Large intestine (tissue), 3 donors: Measurements from ENCODE around the gene ACSF2. TPM values are rescaled to one million over a fixed set of nuclear protein-coding genes. Genes with fewer than 3 reads are reported as not detected.
A peak's percentile ranks its signal among the peaks of the same experiment; 100 is the strongest.

ENCODE experiments used
- DNase-seq, 2 donors: peaks; one replicate each; pipeline versions ENCODE4 v3.0.0 to v3.0.0-alpha.2; 2013
- H3K27ac ChIP-seq: one replicate; pipeline ENCODE4 v1.5.1; 2013; ENCODE audit warnings: low read length
- H3K27me3 ChIP-seq: 2 replicates; pipeline ENCODE4 v1.6.1; 2013; ENCODE audit warnings: low read length; ENCODE audit not compliant: control insufficient read depth, insufficient read depth
- H3K36me3 ChIP-seq: 2 replicates; pipeline ENCODE4 v1.6.1; 2013; ENCODE audit warnings: low read length; ENCODE audit not compliant: control insufficient read depth, insufficient read depth
- H3K4me1 ChIP-seq: one replicate; pipeline ENCODE4 v1.6.1; 2013; ENCODE audit warnings: low read length; ENCODE audit not compliant: control insufficient read depth, insufficient read depth
- H3K4me3 ChIP-seq: one replicate; pipeline ENCODE4 v1.5.1; 2013; ENCODE audit warnings: low read length
- H3K9me3 ChIP-seq: one replicate; pipeline ENCODE4 v1.6.1; 2013; ENCODE audit warnings: mild to moderate bottlenecking, low read depth, low read length, moderate library complexity; ENCODE audit not compliant: control insufficient read depth
- WGBS: methylation state at CpG from one replicate; pipeline ENCODE4 v1.1.5; 2013; ENCODE audit warnings: low lambda C conversion rate; ENCODE audit not compliant: insufficient coverage; 5-methylcytosine and 5-hydroxymethylcytosine counted together
- polyA plus RNA-seq: library from polyadenylated mRNA; unstranded; fragments of 120-200 nt; gene quantifications from one replicate; pipeline ENCODE4 v1.2.1, GENCODE V29; 2013

The ACSF2 gene
- polyA plus RNA-seq, 1 donor = 77.8 TPM

GRCh38 chr17:50452630-50453300 is 26.7 kb downstream of the ACSF2 start:
- Histone ChIP-seq H3K27ac (no peak overlapping the region), H3K9me3 (no peaks in the 10 kb centered on the region), H3K4me3 (no peak overlapping the region), H3K36me3 (peaks cover 3% of the 10 kb centered on the region), H3K4me1 (peaks cover 25% of the 10 kb centered on the region), H3K27me3 (no peaks in the 10 kb centered on the region)
- no peak for DNase-seq
- WGBS = 53% methylated on average over 3 of the region's 10 CpGs

DNA sequence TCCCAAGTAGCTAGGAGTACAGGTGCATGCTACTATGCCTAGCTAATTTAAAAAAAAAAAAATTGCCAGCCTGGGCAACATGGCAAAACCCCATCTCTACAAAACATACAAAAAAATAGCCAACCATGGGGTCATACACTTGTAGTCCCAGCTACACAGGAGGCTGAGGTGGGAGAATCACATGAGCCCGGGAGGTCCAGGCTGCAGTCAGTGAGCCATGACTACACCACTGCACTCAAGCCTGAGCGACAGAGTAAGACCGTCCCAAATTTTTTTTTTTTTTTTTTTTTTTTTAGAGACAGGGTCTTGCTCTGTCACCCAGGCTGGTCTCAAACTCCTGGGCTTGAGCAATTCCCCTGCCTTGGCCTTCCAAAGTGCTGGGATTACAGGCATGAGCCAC is 27.9 kb downstream of the ACSF2 start:
- no CpG with 5 or more reads among the region's 3 CpGs for WGBS
- Histone ChIP-seq H3K27ac (no peak overlapping the region), H3K36me3 (peaks cover 3% of the 10 kb centered on the region), H3K4me3 (no peak overlapping the region), H3K9me3 (no peaks in the 10 kb centered on the region), H3K4me1 (peaks cover 27% of the 10 kb centered on the region), H3K27me3 (no peaks in the 10 kb centered on the region)
- no peak for DNase-seq

GRCh38 chr17:50457621-50458020 is 31.6 kb downstream of the ACSF2 start:
- Histone ChIP-seq H3K9me3 (no peaks in the 10 kb centered on the region), H3K36me3 (peaks cover 17% of the 10 kb centered on the region), H3K27ac (no peak overlapping the region), H3K4me3 (no peak overlapping the region), H3K4me1 (peaks cover 26% of the 10 kb centered on the region), H3K27me3 (no peaks in the 10 kb centered on the region)
- WGBS = no CpG with 5 or more reads among the region's 4 CpGs
- DNase-seq = no peak

DNA sequence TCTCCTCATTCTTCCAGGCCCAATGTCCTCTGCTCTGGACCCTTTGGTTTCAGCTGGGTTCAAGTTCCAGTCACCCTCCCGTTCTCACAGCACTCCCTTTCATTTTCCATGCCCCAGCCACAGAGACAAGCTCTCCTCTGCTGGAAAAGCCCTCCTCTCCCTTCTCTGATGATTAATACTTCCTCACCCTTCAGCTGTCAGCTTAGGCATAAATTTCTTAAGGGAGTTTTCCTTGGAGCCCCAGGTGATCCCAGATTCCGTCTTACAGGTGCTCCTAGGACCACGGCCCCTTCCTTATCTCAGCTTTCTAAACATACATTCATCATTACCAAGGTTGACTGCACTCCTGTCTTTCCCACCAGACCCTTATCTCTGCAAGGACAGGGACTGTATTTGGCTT is 32.3 kb downstream of the ACSF2 start:
- peaks cover 23% of the 10 kb centered on the region for H3K36me3 ChIP-seq
- no peak overlapping the region for H3K4me3 ChIP-seq
- H3K9me3 ChIP-seq = no peaks in the 10 kb centered on the region
- H3K4me1 ChIP-seq = peaks cover 21% of the 10 kb centered on the region
- no peaks in the 10 kb centered on the region for H3K27me3 ChIP-seq
- WGBS = no CpG with 5 or more reads among the region's 3 CpGs
- DNase-seq = peak in 1 of 2 donors; percentile 46
- H3K27ac ChIP-seq = peak overlapping the region; percentile 71

GRCh38 chr17:50458701-50459676 is 33.0 kb downstream of the ACSF2 start:
- H3K36me3 ChIP-seq = peaks cover 26% of the 10 kb centered on the region
- no peak overlapping the region for H3K4me3 ChIP-seq
- H3K27me3 ChIP-seq = no peaks in the 10 kb centered on the region
- DNase-seq = peak; percentile 81 to 88
- H3K27ac ChIP-seq = peak overlapping the region; percentile 71
- peaks cover 21% of the 10 kb centered on the region for H3K4me1 ChIP-seq
- WGBS = 80% methylated on average over 1 of the region's 16 CpGs
- no peaks in the 10 kb centered on the region for H3K9me3 ChIP-seq

DNA sequence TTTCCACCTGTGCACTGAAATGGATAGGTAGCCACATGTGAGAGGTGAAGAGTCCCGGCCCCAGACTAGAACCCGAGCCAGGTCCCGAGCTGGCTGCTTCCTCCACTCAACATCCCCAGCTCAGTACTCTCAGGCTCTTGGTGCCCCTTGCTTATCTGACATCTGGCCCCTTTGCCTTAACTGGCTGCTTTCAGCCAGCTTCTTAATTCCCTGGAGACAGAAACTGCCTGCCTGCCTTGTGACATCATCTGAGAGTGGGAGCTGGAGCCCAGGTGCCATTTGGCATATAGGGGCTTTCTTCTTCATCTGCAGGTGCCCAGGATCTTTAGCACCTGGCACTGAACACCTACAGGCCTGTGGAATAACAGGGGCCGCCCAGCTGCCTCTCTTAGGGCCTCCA is 33.7 kb downstream of the ACSF2 start:
- H3K27me3 ChIP-seq = no peaks in the 10 kb centered on the region
- no peak overlapping the region for H3K4me3 ChIP-seq
- peaks cover 28% of the 10 kb centered on the region for H3K36me3 ChIP-seq
- no CpG with 5 or more reads among the region's 4 CpGs for WGBS
- H3K27ac ChIP-seq = peak overlapping the region; percentile 30
- peaks cover 21% of the 10 kb centered on the region for H3K4me1 ChIP-seq
- DNase-seq = no peak
- H3K9me3 ChIP-seq = no peaks in the 10 kb centered on the region

DNA sequence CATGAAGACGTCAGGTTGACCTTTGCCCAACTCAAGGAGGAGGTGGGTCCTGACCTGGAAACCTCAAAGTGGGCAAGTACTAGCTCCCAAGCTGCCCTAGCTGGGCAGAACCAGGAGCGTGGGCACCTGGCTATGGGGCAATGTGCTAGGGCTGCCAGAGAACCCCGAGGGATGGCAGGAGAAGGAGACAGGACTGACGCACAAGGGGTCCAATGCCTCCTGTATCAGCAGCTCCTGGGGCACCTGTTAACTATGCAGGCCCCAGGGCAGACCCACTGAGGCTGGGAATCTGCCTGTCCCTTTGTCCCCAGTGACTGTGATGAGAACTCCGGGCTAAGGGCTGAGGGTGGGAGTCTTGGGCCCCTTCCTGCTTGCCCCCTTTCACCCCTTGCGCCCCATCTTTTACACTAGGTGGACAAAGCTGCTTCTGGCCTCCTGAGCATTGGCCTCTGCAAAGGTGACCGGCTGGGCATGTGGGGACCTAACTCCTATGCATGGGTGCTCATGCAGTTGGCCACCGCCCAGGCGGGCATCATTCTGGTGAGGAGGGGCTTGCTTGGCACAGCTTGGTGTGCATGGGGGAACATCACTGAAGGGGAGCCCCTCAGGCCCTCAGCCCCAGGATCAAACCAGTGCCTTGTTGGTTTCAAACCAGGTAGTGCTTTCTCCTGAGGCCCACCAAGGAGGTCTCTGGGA is 35.0 kb downstream of the ACSF2 start:
- WGBS = no CpG with 5 or more reads among the region's 9 CpGs
- Histone ChIP-seq H3K27ac (no peak overlapping the region), H3K4me3 (no peak overlapping the region), H3K36me3 (peaks cover 33% of the 10 kb centered on the region), H3K9me3 (no peaks in the 10 kb centered on the region), H3K4me1 (peaks cover 21% of the 10 kb centered on the region), H3K27me3 (no peaks in the 10 kb centered on the region)
- no peak for DNase-seq

DNA sequence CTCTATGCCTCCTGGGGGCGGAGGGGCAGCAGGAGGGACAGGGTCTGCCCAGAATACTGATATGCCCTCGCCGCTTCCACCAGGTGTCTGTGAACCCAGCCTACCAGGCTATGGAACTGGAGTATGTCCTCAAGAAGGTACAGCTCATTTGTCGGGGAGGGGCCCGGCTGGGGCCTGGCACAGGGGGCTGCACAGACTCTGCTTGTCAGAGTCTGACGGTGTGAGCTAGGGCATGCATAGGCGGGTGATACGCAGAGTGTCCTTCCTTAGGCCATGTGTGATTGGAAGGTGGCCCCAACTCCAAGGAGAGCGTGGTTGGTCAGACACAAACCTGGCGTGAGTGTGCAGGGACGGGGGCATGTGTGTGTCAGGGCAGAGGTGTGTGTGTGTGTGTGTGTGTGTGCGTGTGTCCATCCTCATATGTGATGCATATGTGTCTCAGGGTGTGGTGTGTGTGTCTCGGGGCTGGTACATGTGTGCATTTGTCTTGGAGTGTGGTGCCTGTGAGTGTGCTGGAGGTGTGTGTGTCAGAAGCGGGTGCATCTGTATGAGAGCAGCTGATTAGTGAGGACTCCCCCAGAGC is 35.6 kb downstream of the ACSF2 start:
- no peak overlapping the region for H3K27ac ChIP-seq
- peaks cover 26% of the 10 kb centered on the region for H3K4me1 ChIP-seq
- H3K9me3 ChIP-seq = no peaks in the 10 kb centered on the region
- no peaks in the 10 kb centered on the region for H3K27me3 ChIP-seq
- no CpG with 5 or more reads among the region's 14 CpGs for WGBS
- no peak for DNase-seq
- no peak overlapping the region for H3K4me3 ChIP-seq
- peaks cover 33% of the 10 kb centered on the region for H3K36me3 ChIP-seq

DNA sequence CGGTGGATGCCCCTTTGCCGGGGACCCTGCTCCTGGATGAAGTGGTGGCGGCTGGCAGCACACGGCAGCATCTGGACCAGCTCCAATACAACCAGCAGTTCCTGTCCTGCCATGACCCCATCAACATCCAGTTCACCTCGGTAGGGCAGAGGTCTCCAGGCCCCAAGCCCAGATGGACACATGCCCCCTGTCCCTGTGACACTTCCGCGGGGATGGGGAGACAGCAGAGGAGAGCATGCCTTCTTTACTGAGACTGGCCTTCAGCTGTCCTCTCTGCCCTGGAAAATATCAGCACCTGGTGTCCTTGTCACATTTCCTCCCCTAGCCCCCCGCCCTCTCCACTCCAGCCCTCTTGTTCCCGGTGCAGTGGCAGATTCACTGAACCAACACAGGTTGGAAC is 36.4 kb downstream of the ACSF2 start:
- Histone ChIP-seq H3K4me3 (no peak overlapping the region), H3K4me1 (peaks cover 30% of the 10 kb centered on the region), H3K9me3 (no peaks in the 10 kb centered on the region), H3K36me3 (peaks cover 33% of the 10 kb centered on the region), H3K27ac (no peak overlapping the region), H3K27me3 (peaks cover 2% of the 10 kb centered on the region)
- DNase-seq = no peak
- no CpG with 5 or more reads among the region's 9 CpGs for WGBS

- Histone ChIP-seq H3K27ac (no peak overlapping the region), H3K4me3 (no peak overlapping the region), H3K36me3 (peaks cover 33% of the 10 kb centered on the region), H3K4me1 (peaks cover 25% of the 10 kb centered on the region), H3K27me3 (peaks cover 17% of the 10 kb centered on the region), H3K9me3 (peaks cover 6% of the 10 kb centered on the region)
- no peak for DNase-seq
- no CpG with 5 or more reads among the region's 3 CpGs for WGBS
Observed at GRCh38 chr17:50464121-50464520, 38.1 kb downstream of the ACSF2 start.
